ENCODE results near the gene ANKRD13C. TPM values are rescaled to one million over a fixed set of nuclear protein-coding genes. Genes with fewer than 3 reads are reported as not detected.
A peak's percentile ranks its signal among the peaks of the same experiment; 100 is the strongest.
"Not testable (repeated sequence)": the region's sequence is repeated elsewhere in the genome, so short reads cannot be mapped to it uniquely, and the experiment has no call there.

The ANKRD13C gene
- total and polyA plus RNA-seq, 9 donors, result 12.9 to 26.6 (median 17.4) TPM

GRCh38 chr1:70366425-70366952, 12.0 kb upstream of the ANKRD13C start:
- not testable (repeated sequence) for H3K36me3 ChIP-seq (ENCODE audit: control insufficient read depth, insufficient read depth, low read length); H3K27me3 ChIP-seq (ENCODE audit: control insufficient read depth, insufficient read depth, low read length); DNase-seq; H3K9me3 ChIP-seq (replicated peaks; ENCODE audit: control insufficient read depth, low read depth, low read length); H3K4me3 ChIP-seq (ENCODE audit: low read length); H3K4me1 ChIP-seq (ENCODE audit: control insufficient read depth, insufficient read depth, low read length); H3K27ac ChIP-seq (ENCODE audit: low read length)
- WGBS (ENCODE audit: insufficient coverage), result 100% methylated on average over 2 of the region's 4 CpGs

GRCh38 chr1:70364439-70364838, 9.9 kb upstream of the ANKRD13C start:
- Histone ChIP-seq H3K27ac (ENCODE audit: low read length) (no peak overlapping the region), H3K27me3 (ENCODE audit: control insufficient read depth, insufficient read depth, low read length) (no peaks in the 10 kb centered on the region), H3K4me3 (ENCODE audit: low read length) (no peak overlapping the region), H3K36me3 (ENCODE audit: control insufficient read depth, insufficient read depth, low read length) (no peaks in the 10 kb centered on the region), H3K4me1 (ENCODE audit: control insufficient read depth, insufficient read depth, low read length) (no peaks in the 10 kb centered on the region), H3K9me3 (replicated peaks; ENCODE audit: control insufficient read depth, low read depth, low read length) (no peaks in the 10 kb centered on the region)
- DNase-seq, result no peak
- WGBS (ENCODE audit: insufficient coverage), result no CpG with 5 or more reads among the region's 3 CpGs

- no peaks in the 10 kb centered on the region for H3K36me3 ChIP-seq (ENCODE audit: control insufficient read depth, insufficient read depth, low read length)
- H3K4me3 ChIP-seq (ENCODE audit: low read length), result no peak overlapping the region
- H3K27ac ChIP-seq (ENCODE audit: low read length), result no peak overlapping the region
- no peaks in the 10 kb centered on the region for H3K9me3 ChIP-seq (replicated peaks; ENCODE audit: control insufficient read depth, low read depth, low read length)
- WGBS (ENCODE audit: insufficient coverage), result 14% methylated on average over 1 of the region's 3 CpGs
- DNase-seq, result peak; percentile 59
- no peaks in the 10 kb centered on the region for H3K4me1 ChIP-seq (ENCODE audit: control insufficient read depth, insufficient read depth, low read length)
- H3K27me3 ChIP-seq (ENCODE audit: control insufficient read depth, insufficient read depth, low read length), result no peaks in the 10 kb centered on the region
Measured at GRCh38 chr1:70361727-70362398, 7.3 kb upstream of the ANKRD13C start.

- DNase-seq, result no peak
- Histone ChIP-seq H3K9me3 (replicated peaks; ENCODE audit: control insufficient read depth, low read depth, low read length) (no peaks in the 10 kb centered on the region), H3K4me1 (ENCODE audit: control insufficient read depth, insufficient read depth, low read length) (peaks cover under 1% of the 10 kb centered on the region), H3K27me3 (ENCODE audit: control insufficient read depth, insufficient read depth, low read length) (no peaks in the 10 kb centered on the region), H3K36me3 (ENCODE audit: control insufficient read depth, insufficient read depth, low read length) (no peaks in the 10 kb centered on the region), H3K4me3 (ENCODE audit: low read length) (no peak overlapping the region), H3K27ac (ENCODE audit: low read length) (no peak overlapping the region)
- no CpG with 5 or more reads among the region's 5 CpGs for WGBS (ENCODE audit: insufficient coverage)
Measured at GRCh38 chr1:70360321-70360720, 5.8 kb upstream of the ANKRD13C start.

- WGBS (ENCODE audit: insufficient coverage), result 87% methylated on average over 4 of the region's 7 CpGs
- peaks cover 6% of the 10 kb centered on the region for H3K4me1 ChIP-seq (ENCODE audit: control insufficient read depth, insufficient read depth, low read length)
- no peak overlapping the region for H3K4me3 ChIP-seq (ENCODE audit: low read length)
- no peaks in the 10 kb centered on the region for H3K36me3 ChIP-seq (ENCODE audit: control insufficient read depth, insufficient read depth, low read length)
- H3K27ac ChIP-seq (ENCODE audit: low read length), result no peak overlapping the region
- H3K9me3 ChIP-seq (replicated peaks; ENCODE audit: control insufficient read depth, low read depth, low read length), result no peaks in the 10 kb centered on the region
- no peak for DNase-seq
- H3K27me3 ChIP-seq (ENCODE audit: control insufficient read depth, insufficient read depth, low read length), result no peaks in the 10 kb centered on the region
Measured at GRCh38 chr1:70358921-70359564, 4.5 kb upstream of the ANKRD13C start.

GRCh38 chr1:70355920-70356319, 1.4 kb upstream of the ANKRD13C start:
- Histone ChIP-seq H3K4me3 (ENCODE audit: low read length) (no peak overlapping the region), H3K27ac (ENCODE audit: low read length) (no peak overlapping the region), H3K36me3 (ENCODE audit: control insufficient read depth, insufficient read depth, low read length) (no peaks in the 10 kb centered on the region), H3K27me3 (ENCODE audit: control insufficient read depth, insufficient read depth, low read length) (no peaks in the 10 kb centered on the region), H3K9me3 (replicated peaks; ENCODE audit: control insufficient read depth, low read depth, low read length) (no peaks in the 10 kb centered on the region), H3K4me1 (ENCODE audit: control insufficient read depth, insufficient read depth, low read length) (peaks cover 6% of the 10 kb centered on the region)
- DNase-seq, result no peak
- 87% methylated on average over 4 of the region's 7 CpGs for WGBS (ENCODE audit: insufficient coverage)

- Histone ChIP-seq H3K4me3 (ENCODE audit: low read length) (peak overlapping the region; percentile 99), H3K27ac (ENCODE audit: low read length) (peak overlapping the region; percentile 94), H3K9me3 (replicated peaks; ENCODE audit: control insufficient read depth, low read depth, low read length) (no peaks in the 10 kb centered on the region), H3K4me1 (ENCODE audit: control insufficient read depth, insufficient read depth, low read length) (peaks cover 6% of the 10 kb centered on the region), H3K27me3 (ENCODE audit: control insufficient read depth, insufficient read depth, low read length) (no peaks in the 10 kb centered on the region), H3K36me3 (ENCODE audit: control insufficient read depth, insufficient read depth, low read length) (no peaks in the 10 kb centered on the region)
- no peak for DNase-seq
- WGBS (ENCODE audit: insufficient coverage), result 48% methylated on average over 6 of the region's 6 CpGs
Measured at GRCh38 chr1:70355111-70355407, 537 bp upstream of the ANKRD13C start.

- Histone ChIP-seq H3K4me3 (ENCODE audit: low read length) (peak overlapping the region; percentile 99), H3K27me3 (ENCODE audit: control insufficient read depth, insufficient read depth, low read length) (no peaks in the 10 kb centered on the region), H3K36me3 (ENCODE audit: control insufficient read depth, insufficient read depth, low read length) (no peaks in the 10 kb centered on the region), H3K27ac (ENCODE audit: low read length) (peak overlapping the region; percentile 94), H3K9me3 (replicated peaks; ENCODE audit: control insufficient read depth, low read depth, low read length) (no peaks in the 10 kb centered on the region), H3K4me1 (ENCODE audit: control insufficient read depth, insufficient read depth, low read length) (peaks cover 6% of the 10 kb centered on the region)
- peak; percentile 27 for DNase-seq
- WGBS (ENCODE audit: insufficient coverage), result under 1% methylated on average over 27 of the region's 34 CpGs
Measured at GRCh38 chr1:70353601-70354331, 756 bp downstream of the ANKRD13C start.

GRCh38 chr1:70353044-70353443, 1.5 kb downstream of the ANKRD13C start:
- Histone ChIP-seq H3K27me3 (ENCODE audit: control insufficient read depth, insufficient read depth, low read length) (no peaks in the 10 kb centered on the region), H3K4me3 (ENCODE audit: low read length) (peak overlapping the region; percentile 99), H3K27ac (ENCODE audit: low read length) (peak overlapping the region; percentile 94), H3K9me3 (replicated peaks; ENCODE audit: control insufficient read depth, low read depth, low read length) (no peaks in the 10 kb centered on the region), H3K36me3 (ENCODE audit: control insufficient read depth, insufficient read depth, low read length) (no peaks in the 10 kb centered on the region), H3K4me1 (ENCODE audit: control insufficient read depth, insufficient read depth, low read length) (peaks cover 6% of the 10 kb centered on the region)
- DNase-seq, result no peak
- no CpG with 5 or more reads among the region's 4 CpGs for WGBS (ENCODE audit: insufficient coverage)

GRCh38 chr1:70349799-70350198, 4.7 kb downstream of the ANKRD13C start:
- not testable (repeated sequence) for H3K27ac ChIP-seq (ENCODE audit: low read length); H3K36me3 ChIP-seq (ENCODE audit: control insufficient read depth, insufficient read depth, low read length); H3K4me3 ChIP-seq (ENCODE audit: low read length); DNase-seq; H3K27me3 ChIP-seq (ENCODE audit: control insufficient read depth, insufficient read depth, low read length); H3K4me1 ChIP-seq (ENCODE audit: control insufficient read depth, insufficient read depth, low read length); H3K9me3 ChIP-seq (replicated peaks; ENCODE audit: control insufficient read depth, low read depth, low read length)
- no CpG with 5 or more reads among the region's 4 CpGs for WGBS (ENCODE audit: insufficient coverage)
